HG02943 (cell line): ENCODE measurements around the gene ANO8.

Experiments used
- ATAC-seq: cut with Tn5 transposase; IDR thresholded peaks from one replicate; pipeline ENCODE4 v1.9.1; 2021; ENCODE audit warnings: mild to moderate bottlenecking, low read depth, moderate library complexity; ENCODE audit not compliant: unreplicated experiment

ANO8 gene

GRCh38 chr19:17314007-17314593 is 20.6 kb downstream of the ANO8 start:
- ATAC-seq: no peak

GRCh38 chr19:17312189-17313113 is 22.2 kb downstream of the ANO8 start:
- ATAC-seq: no peak

- ATAC-seq: no peak
Measured at GRCh38 chr19:17311455-17312188, 23.0 kb downstream of the ANO8 start.

- ATAC-seq: no peak
Measured at GRCh38 chr19:17309965-17310461, 24.6 kb downstream of the ANO8 start.

GRCh38 chr19:17309198-17309964 is 25.3 kb downstream of the ANO8 start, which contains the start of gene DDA1:
Gene DDA1 (plus strand): TSS chr19:17309563. CDS start chr19:17309655, 92 bp downstream.
- peak; percentile 47 for ATAC-seq

- no peak for ATAC-seq
Measured at GRCh38 chr19:17307876-17308377, 26.7 kb downstream of the ANO8 start.

GRCh38 chr19:17306285-17306714 is 28.4 kb downstream of the ANO8 start:
- ATAC-seq: no peak

GRCh38 chr19:17305517-17306284 is 29.0 kb downstream of the ANO8 start, which contains the start of gene MRPL34:
Gene MRPL34 (plus strand): TSS chr19:17305872. CDS start chr19:17305893, 21 bp downstream.
- peak; percentile 66 for ATAC-seq

GRCh38 chr19:17305216-17305516 is 29.5 kb downstream of the ANO8 start:
- no peak for ATAC-seq

GRCh38 chr19:17304386-17305215 is 30.1 kb downstream of the ANO8 start:
- ATAC-seq: no peak

GRCh38 chr19:17303940-17304267 is 30.8 kb downstream of the ANO8 start:
- ATAC-seq: no peak

- peak; percentile 42 for ATAC-seq
Measured at GRCh38 chr19:17303167-17303939, 31.3 kb downstream of the ANO8 start, which contains the start of gene ABHD8. Gene ABHD8 (minus strand): TSS chr19:17303425. CDS start chr19:17301616, 1,809 bp downstream.

- no peak for ATAC-seq
Measured at GRCh38 chr19:17302391-17303166, 32.1 kb downstream of the ANO8 start.

GRCh38 chr19:17300992-17301619 is 33.5 kb downstream of the ANO8 start:
- no peak for ATAC-seq

- no peak for ATAC-seq
Measured at GRCh38 chr19:17296976-17297375, 37.7 kb downstream of the ANO8 start.

GRCh38 chr19:17296273-17296672 is 38.4 kb downstream of the ANO8 start:
- ATAC-seq: no peak
